NCI-H146 treated with DMSO at 0.1 percent for 48 hours (cell line): ENCODE data around the gene PACRG.

Source experiments
- DNase-seq: peaks from one replicate; lab custom pipeline; 2025; ENCODE audit not compliant: unreplicated experiment; lab: John Stamatoyannopoulos, UW

Gene PACRG

GRCh38 chr6:162862462-162862861 is 134.7 kb downstream of the PACRG start:
- DNase-seq: no peak

GRCh38 chr6:162862941-162863340 is 135.2 kb downstream of the PACRG start:
- no peak for DNase-seq

GRCh38 chr6:162863821-162864220 is 136.0 kb downstream of the PACRG start:
- no peak for DNase-seq

GRCh38 chr6:162864911-162865310 is 137.1 kb downstream of the PACRG start:
- no peak for DNase-seq

DNA sequence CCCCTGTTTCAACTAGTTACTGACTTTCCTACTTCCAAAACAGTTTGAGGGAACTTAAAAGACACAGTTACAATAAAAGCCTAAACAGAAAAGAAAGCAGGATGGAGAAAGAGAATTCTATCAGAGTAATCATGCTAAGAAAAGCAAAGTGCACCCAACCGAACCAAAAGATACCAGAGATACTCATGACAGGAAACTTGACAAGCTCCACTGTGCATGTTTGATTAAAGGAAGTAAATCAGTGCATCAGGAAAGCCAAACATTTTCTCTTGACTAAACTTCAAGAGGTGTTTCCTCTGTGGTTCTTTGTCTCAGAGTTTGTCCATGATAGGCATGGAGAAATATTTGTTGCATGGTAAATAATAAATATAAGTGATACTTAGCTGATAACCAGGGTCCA is 138.9 kb downstream of the PACRG start:
- no peak for DNase-seq

DNA sequence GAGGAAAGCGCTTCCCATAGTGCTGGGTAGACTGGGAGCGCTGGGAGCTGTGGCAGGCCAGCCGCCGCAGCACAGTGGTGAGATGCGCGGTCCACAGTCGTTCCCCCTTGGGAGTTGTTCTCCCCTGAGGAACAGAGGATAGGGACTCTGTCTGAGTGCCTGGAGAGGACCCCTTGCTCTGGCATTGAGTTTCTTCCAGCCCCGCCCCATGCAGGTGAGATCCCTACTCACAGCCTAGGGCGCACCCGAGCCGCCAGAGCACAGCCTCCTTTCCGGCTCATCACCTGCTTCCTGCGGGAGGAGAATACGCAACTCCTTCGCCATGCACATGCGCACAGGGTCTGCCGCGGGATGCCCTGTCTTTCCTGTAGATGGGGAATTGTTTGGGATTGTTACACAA is 140.6 kb downstream of the PACRG start:
- DNase-seq: no peak

GRCh38 chr6:162871966-162872365 is 144.2 kb downstream of the PACRG start:
- no peak for DNase-seq

DNA sequence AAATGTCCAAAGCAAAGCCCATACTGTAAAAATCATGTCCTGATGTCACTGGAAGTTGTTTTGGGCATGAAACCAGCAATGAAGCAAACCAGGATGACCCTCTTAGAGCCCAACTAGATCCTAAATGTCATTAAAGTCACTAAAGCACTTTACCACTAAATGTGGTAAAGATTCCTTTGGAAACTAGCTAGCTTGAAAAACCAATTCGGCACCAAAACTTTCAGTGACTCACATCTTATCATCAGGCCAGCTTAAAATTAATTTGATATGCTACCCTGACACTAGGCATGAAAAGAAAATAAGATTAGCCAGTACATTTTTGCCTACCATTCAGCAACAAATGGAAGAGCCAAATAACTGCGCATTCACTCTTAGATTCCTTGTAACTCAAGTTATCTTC is 145.8 kb downstream of the PACRG start:
- DNase-seq: no peak

DNA sequence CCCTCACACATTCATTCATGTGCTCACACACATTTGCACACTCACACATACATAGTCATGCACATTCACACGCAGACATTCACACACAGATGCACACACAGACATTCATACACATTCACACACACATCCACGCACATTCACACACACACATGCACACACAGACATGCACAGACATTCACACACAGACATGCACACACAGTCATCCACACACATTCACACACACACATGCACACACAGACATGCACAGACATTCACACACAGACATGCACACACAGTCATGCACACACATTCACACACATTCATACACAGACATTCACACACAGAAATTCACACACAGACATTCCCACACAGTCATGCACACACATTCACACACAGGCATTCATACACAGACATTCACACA is 147.3 kb downstream of the PACRG start:
- no peak for DNase-seq

DNA sequence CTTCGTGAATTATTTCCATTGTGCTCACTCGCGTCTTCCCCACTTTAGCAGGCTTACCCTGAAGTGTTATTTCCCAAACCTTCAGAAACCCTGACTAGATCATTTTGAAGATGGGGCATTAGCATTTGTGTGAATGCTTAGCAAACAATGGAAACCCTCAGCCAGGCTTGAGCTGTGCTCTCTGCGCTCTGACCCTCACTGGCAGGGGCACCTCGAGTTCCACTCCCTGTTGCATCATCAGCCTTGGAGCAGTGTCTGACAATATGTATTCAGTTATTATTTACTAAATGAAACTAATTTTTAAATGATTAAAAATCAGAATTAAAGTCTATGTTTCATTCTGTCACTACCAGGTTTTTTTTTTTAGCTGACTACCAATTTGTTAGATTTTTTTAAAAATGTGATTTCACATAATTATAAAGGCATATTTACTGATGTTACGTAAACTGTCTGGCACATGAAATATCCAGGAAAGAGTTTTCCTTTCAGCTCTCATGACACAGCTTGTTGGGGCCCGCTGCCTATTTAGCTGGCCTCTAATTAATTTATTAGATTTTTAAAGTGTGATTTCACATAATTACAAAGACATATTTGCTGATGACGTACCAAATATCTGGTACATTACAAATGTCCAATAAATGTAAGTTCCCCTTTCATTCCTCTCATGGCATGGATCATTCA is 155.2 kb downstream of the PACRG start:
- no peak for DNase-seq

DNA sequence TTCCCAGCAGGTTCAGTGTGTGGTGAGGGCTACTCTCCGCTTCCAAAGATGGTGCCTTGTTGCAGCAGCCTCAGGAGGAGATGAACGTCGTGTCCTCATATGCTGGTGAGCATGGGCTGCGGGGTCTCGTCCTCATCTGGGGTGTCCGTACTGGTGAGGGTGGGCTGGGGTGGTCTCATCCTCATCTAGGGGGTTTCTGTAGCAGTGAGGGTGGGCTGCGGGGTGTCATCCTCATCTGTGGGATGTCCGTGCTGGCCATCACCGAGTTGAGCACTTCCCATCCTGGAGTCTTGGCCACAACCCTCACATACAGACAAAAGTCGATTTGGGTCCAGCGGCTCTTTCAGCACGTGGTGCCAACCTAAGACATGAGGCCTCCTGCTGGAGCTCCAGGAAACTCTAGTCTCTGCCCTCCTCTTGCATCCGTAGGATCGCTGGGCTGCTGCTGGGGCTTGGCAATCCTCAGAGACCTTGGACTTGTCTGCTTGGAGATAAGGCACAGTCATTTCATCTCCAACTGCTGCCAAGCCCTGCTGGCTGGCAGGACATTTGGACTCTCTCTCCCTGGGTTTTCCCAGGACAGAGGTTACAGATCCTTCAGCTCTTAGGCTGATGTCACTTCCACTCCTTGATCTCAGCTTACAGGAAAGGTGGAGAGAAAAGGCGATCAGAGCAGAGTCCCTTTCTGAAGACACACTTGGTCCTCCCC is 160.4 kb downstream of the PACRG start:
- no peak for DNase-seq

DNA sequence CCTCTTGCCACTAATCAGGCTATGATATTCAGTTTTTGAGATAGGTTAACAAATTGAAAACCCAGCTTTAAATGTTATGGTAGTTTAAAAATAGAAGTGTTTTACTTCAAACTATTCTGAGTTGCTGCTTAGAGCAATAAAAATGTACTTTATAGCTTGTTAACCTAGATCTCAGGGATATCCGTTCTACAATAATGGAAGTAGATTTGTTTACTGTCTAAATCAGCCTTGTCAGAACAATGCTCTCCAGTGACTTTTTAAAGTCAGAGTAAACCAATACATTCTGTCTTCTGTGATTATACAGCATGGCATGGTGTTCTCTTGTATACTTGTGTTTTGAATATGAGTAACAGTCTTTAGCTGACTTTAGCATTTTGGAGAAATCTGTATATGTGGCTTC is 161.5 kb downstream of the PACRG start:
- no peak for DNase-seq

- DNase-seq: no peak
These were observed 170.2 kb downstream of the PACRG start for GRCh38 chr6:162898011-162898410.

GRCh38 chr6:162899148-162899547 is 171.4 kb downstream of the PACRG start:
- DNase-seq: no peak

GRCh38 chr6:162900503-162900902 is 172.7 kb downstream of the PACRG start:
- no peak for DNase-seq

DNA sequence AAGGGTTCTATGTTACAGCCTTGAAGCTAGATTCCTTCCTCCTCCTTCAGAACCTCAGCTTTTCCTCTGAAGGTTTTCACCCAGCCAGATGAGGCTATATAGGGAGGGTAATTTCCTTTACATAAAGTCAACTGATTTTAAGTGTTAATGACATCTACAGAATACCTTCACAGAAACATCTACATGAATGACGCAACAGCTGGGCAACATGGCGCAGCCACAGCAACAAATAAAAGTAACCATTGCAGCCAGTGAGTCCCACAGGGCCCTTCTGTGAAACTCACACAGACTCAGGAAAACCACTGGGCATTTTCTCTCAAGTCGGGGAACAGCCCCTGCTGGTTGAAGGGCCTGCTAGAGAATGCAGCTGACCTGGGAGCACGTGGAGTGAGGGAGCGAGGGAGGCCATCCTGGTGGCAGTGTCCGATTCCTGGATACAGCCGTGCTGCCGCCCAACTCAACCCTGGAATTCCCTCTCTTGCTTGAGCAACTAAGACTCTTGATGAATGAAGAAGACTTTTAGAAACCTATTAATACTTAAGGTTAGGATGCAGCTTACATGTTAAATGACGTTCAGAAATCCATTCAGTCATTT is 176.4 kb downstream of the PACRG start:
- no peak for DNase-seq

GRCh38 chr6:162906479-162906878 is 178.7 kb downstream of the PACRG start:
- DNase-seq: no peak

DNA sequence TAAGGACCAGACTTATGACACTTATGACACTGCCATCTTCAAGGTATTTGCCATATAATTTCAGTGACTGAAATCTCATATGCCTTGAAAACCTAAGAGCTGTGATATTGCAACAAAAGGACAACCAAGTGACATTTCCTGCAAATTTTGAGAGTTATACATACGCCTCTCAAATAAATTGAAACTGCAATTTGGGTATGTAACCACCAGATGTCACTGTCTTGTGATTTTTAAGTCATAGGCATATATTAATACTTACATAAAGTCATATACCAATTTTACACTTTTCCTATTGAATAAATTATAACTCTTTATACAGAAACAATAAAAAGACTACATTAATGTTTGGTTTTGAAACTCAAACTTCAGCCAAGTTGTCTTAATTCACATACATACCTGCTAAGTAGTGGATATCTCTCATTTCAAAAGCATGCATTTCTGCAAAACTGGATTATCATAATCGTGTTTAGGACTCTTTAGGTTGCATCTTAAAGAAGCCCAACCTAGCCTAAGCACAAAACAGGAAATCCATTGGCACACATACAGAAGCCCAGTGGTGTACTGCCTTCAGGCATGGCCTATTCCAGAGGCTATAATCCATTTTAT is 180.2 kb downstream of the PACRG start:
- no peak for DNase-seq

DNA sequence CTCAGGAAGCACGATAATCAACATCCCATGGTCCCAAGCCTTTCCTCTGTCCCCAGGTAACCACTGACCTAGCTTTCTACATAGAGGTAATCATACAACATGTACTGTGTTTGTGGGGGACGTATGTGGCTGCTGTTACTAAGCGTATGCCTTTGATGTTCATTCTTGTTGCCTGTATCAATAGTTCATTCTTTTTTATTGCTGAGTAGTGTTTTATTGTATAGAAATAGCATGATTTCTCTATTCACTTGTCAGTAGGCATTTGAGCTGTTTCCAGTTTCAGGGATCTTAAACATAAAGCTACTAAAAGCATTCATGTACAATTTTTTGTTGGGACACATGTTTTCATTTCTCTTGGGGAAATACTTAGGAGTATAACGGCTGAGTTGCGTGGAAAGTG is 185.4 kb downstream of the PACRG start:
- no peak for DNase-seq

DNA sequence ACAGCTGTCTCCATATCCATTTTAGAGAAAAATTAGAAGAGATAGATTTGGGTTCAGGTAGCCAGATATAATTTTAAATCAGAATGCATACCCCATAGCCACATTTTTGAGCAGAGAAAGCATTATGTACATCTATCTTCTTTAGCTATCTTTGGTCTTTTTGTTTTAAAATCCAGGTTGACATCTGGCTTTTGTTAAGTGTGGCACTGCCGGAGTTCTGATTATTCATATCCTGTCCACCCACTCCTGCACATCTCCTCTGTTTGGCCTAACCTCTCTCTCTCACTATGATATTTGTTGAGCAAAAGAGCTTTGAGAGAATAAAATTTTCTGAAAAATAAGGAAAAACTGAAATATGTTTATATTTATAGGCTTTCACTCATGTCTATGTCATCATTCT is 189.7 kb downstream of the PACRG start:
- DNase-seq: no peak

DNA sequence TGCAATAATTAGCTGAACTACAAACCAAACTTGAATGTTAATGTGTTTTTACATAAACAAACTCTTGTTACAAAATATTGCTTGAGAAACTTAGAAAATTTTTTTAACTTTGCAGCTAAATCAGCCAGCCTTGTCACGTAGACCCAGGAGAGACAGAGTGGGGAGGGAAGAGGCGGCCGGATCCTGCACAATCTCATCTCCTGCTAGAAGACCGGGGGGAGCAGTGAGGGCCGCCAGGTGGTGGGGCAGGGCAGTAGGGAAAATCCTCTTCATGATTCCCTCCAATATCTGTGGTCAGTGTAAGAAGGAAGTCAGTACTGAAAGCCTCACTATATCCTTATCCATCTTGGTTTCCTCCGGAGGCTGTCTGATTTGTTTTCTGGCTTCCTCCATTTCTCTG is 193.3 kb downstream of the PACRG start:
- DNase-seq: no peak

DNA sequence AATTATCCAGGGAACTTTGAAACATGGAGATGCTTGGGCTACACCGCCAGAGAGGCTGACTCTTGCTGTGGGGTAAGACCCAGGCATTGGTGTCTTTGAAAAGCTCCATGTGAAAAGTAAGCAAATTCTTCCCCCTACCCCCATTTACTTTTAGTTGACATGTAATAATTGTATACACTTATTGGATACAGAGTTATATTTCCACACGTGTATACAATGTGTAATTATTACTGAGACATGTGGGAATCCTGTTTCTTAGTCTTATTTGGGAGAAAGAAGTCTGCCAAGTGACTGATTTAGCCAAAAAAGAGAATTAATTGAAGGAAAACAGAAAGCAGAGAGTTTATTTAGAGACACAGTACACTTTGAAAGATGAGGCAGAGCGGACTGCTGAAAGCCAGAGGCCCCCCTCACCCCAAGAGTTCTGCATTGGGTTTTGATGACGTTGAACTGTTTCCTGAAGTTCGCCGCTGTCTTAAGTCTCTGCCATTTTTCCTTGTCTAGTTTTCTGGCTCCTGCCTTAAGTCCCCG is 193.8 kb downstream of the PACRG start:
- no peak for DNase-seq
